Coronary artery (tissue), 2 donors: ENCODE data around the gene MOCOS.

Experiments
- DNase-seq: peaks from one replicate; pipeline ENCODE4 v3.0.0-alpha.2; 2017; ENCODE audit warnings: low spot score
- H3K27ac ChIP-seq, 2 donors: fragments of 200-600 bp; sonication (generic); one replicate each; pipeline ENCODE4 v1.5.1; 2016 to 2019
- H3K4me3 ChIP-seq: fragments of 200-600 bp; sonication (generic); 2 replicates; pipeline ENCODE4 v1.5.1; 2016; ENCODE audit warnings: mild to moderate bottlenecking, moderate library complexity
- CTCF ChIP-seq: fragments of 200-600 bp; sonication (generic); IDR thresholded peaks from one replicate; pipeline ENCODE4 v1.5.1; 2019; ENCODE audit warnings: antibody characterized with exemption

Gene MOCOS

GRCh38 chr18:36265015-36265414 lies 77.7 kb downstream of the MOCOS start:
- DNase-seq: no peak
- no peak overlapping the region for H3K4me3 ChIP-seq
- no peak overlapping the region for H3K27ac ChIP-seq
- TF ChIP-seq CTCF: no peak

GRCh38 chr18:36269157-36269556 lies 81.9 kb downstream of the MOCOS start:
- no peak for DNase-seq
- no peak for TF ChIP-seq CTCF
- no peak overlapping the region for H3K27ac ChIP-seq
- H3K4me3 ChIP-seq: no peak overlapping the region

GRCh38 chr18:36271153-36271552 lies 83.9 kb downstream of the MOCOS start:
- Histone ChIP-seq H3K4me3 (no peak overlapping the region), H3K27ac (no peak overlapping the region)
- TF ChIP-seq CTCF: no peak
- DNase-seq: no peak

GRCh38 chr18:36273347-36273746 lies 86.0 kb downstream of the MOCOS start:
- TF ChIP-seq CTCF: no peak
- DNase-seq: no peak

GRCh38 chr18:36274083-36274715 lies 86.9 kb downstream of the MOCOS start:
- no peak for DNase-seq
- Histone ChIP-seq H3K27ac (no peak overlapping the region), H3K4me3 (no peak overlapping the region)
- TF ChIP-seq CTCF: no peak

More at GRCh38 chr18:36273347-36273746, 86.0 kb downstream of the MOCOS start:
- H3K4me3 ChIP-seq: no peak overlapping the region
- no peak overlapping the region for H3K27ac ChIP-seq

GRCh38 chr18:36275561-36275960 lies 88.3 kb downstream of the MOCOS start:
- Histone ChIP-seq H3K27ac (no peak overlapping the region), H3K4me3 (no peak overlapping the region)
- TF ChIP-seq CTCF: no peak
- no peak for DNase-seq

GRCh38 chr18:36279001-36279400 lies 91.7 kb downstream of the MOCOS start:
- H3K27ac ChIP-seq: no peak overlapping the region
- H3K4me3 ChIP-seq: no peak overlapping the region
- no peak for TF ChIP-seq CTCF
- DNase-seq: no peak
